HG03342 (cell line): ENCODE data around the gene ZNF148.

Experiments
- ATAC-seq: cut with Tn5 transposase; IDR thresholded peaks from one replicate; pipeline ENCODE4 v1.9.1; 2021; ENCODE audit warnings: mild to moderate bottlenecking, moderate library complexity; ENCODE audit not compliant: unreplicated experiment

The ZNF148 gene

DNA sequence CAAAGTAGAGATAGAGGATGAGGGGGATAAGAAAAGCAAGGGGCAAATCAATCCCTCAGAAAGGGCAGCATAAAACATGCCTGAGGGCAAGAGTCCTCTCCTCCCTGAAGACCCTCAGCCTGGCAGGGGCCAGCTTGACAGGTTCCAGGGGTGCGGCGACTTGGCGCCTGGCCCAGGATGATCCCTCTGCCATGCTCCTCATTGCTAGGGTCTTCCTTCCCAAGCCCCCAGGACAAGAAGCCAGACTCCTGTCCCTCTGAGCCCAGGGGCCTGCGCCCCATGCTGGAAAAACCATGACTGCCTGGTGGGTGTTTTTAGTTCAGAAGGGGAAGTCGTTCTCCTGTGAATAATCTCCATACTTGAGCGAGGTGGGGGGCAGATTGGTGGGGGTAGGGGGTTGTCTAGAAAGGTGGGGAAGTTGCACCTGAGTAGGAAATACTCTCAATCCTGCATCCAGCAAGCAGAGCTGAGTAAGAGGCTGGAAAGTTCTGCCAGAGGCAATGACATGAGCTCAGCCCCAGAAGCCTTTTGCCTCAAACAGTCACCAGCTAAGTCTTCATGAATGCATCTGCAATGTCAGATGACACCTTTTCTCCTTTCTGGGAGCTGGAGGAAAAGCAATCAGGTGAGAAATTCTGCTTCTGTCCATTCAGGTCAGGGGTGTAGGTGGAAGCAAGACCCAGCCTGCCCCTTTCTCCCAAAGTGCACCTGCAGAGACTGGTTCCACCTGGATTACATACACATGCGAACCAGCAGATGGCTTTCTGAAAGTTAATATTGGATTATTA is 180.9 kb downstream of the ZNF148 start:
- no peak for ATAC-seq

DNA sequence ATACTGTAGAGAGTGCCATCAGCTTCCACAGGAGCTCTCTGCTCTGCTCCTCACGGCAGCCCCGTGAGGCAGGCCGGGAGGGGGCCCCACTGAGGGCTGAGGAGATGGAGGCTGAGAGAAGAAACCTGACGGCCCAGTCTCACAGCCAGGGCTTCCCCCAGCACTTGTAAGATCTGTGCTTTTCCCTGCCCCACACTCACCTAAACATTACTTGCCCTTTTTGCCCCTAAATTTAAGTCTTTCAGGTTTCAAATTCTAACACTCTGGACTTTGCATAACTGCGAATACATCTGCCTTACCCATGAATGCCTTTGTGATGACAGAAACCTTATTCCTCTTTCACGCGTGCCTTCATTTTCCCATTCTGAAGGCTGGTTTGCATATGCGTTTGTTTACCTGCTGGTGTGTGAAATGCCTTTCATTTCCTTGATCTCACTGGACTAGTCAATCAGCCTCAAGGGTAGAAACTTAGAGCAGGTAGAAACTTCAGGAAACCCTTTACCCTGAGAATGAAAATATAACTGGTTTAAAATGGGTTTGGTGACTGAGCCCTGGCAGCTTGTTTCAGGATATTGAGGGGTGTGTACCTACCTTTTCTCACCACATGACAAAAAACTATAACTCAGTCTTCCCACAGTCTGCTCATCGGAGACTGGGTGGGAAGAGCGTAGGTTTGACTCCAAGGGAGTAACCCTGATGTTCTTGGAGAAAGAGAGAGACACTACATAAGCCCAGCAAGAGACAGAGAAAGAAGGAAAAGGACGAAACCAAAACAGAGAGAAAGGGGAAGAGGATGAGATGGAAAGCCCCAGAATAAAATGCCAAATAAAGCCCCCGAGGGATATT is 182.7 kb downstream of the ZNF148 start:
- ATAC-seq: peak; percentile 59

DNA sequence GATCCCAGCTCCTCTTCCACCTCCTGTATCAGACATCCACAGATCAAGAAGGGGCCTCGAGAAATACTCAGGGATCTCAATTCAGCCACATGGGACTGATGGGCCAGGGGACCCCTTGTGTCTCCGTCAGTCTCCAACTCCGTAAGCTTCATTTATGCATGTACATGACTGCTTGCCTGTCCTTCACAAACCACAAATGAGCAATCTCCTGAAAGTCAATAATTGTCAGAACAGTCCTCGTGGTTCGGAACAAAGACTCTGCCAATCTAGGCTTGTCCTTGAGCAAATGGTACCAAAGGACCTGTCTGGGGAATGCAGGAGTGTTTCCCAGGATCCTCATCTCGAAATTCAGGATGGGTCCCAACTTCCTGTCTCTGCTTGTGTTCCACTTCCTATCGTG is 183.4 kb downstream of the ZNF148 start:
- ATAC-seq: peak; percentile 20

GRCh38 chr3:125191256-125191655 is 183.9 kb downstream of the ZNF148 start:
- no peak for ATAC-seq

DNA sequence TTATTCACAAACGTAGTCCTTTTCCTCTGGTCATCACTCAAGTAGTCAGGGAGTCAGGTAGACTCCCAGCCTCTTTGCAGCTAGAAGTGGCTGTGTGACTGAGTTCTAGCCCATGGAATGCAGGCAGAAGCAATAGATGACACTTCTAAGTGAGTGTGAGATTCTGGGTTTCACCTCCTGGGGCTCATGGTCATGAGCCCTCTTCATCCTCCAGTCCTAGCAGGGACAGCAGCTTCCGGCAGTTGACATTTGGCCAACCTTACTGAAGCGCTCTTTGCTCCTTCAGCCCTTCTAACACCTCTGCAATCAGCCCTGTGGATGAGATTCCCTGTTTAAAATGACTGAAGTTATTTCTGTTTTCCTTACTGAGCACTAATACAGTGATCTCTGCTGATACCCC is 184.3 kb downstream of the ZNF148 start:
- no peak for ATAC-seq

DNA sequence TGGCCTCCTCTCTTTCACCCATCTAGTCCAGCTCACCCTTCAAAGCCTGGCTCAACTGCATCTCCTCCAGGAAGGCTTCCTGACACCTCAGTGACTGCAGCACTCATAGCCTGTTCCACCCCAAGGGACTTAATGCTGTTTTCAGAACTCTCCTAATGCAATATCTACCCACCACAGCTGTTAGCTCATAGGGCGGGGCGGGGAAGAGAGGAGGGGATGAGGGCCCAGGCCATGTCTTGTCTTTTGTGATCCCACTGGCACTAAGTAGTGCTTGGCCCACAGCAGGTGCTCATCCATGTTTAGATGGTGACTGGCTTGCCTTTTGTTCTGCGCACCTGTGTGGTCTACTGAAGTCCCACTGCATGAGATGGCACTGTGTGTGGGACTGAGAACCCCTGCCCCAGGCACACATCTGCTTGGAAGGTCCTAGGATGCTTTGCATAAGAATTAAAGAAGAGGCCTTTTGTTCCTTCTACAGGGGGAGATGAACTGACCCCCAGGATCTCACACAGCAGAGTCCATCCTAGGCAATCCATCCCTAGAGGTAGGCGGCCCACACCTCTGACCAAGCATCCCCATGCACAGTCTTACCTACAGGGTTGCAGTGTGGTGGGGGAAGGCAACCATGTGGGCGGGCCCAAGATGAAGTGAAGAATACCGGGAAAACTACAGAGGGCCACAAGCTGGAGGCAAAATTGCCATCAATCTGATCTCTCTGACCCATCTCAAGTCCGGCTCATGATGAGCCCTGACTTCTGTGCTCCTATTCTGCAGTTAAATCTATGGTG is 185.6 kb downstream of the ZNF148 start:
- no peak for ATAC-seq

DNA sequence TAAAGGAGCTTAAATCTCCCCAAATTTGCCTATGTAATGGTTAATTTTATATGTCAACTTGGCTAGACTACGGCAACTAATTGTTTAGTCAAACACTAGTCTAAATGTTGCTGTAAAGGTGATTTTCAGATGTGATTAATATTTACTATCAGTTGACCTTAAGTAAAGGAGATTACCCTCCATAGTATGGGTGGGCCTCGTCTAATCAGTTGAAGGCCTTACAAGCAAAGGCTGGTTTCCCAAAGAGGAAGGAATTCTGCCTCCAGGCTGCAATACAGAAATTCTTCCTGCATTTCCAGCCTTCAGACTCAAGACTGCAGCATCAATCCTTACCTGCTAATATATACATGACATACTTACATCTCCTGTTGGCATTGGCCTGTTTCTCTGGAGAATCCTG is 186.2 kb downstream of the ZNF148 start:
- ATAC-seq: no peak

DNA sequence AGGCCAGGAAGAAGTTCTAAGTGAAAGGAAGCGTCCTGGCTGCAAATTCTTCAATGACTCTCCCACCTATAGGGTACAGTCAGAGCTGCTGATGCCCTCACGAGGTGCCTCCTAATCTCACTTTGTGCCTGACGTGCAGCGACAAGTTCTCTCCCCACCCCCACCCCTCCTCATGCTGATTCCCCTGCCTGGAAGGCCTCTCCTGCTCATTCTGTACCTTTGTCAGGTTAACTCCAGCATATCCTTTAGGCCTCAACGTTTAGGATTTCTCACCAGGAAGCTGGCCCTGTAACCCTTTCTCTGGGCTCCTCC is 187.6 kb downstream of the ZNF148 start:
- no peak for ATAC-seq

DNA sequence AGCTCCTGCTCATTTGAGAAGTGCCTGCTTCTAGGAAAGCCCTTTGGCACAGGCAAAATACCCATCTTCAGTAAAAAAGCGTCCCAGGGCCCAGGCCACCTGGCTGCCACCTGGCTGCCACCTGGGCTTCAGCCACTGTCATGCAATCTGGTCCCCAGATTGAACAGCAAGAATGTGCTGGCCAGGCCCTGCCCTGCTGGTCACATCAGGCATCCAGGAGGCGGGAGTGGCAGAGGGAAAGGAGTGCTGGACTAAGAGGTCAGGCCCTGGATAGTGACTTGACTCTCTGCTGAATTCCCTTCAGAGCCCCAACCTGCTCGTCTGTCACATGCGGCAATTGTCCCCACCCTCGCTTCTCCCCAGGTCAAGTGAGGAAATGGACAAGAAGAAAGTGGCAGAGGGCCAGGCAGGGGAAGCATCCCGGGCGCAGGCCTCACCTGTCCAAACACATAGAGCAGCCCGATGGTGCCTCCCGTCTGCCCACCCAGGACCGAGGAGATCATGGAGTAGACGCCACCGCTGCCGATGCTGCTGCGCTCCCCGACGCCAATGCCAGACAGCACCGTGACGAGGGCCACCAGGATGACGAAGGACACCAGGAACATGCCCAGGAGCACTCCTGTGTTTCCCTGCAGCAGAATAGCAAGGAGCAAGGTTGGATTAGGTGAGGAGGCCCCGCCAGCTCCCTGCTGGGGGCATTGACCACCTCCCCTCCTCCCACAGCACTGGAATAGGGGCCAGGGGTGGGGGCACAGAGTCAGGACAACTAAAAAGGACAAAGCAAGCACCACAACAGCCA is 188.1 kb downstream of the ZNF148 start:
- ATAC-seq: no peak

- ATAC-seq: no peak
Observed at GRCh38 chr3:125186261-125186787, 188.8 kb downstream of the ZNF148 start.

GRCh38 chr3:125185805-125186204 is 189.3 kb downstream of the ZNF148 start:
- ATAC-seq: no peak

DNA sequence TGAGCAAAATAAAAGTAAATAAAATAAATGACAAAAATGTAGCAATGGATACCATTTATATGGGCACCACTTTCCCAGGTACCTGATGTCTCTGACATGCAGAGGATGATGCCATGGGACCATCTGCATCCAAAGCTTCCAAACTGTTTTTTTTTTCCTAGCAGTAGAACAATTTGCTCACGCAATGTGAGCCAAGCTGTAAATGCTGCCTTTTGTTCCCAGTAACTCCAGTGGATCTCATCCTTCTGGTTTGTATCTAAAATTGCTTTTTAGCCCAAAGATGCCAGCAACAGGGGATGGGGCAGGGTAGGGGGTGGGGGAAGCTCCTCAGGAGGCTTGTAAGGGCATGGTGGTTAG is 195.3 kb downstream of the ZNF148 start:
- ATAC-seq: no peak

DNA sequence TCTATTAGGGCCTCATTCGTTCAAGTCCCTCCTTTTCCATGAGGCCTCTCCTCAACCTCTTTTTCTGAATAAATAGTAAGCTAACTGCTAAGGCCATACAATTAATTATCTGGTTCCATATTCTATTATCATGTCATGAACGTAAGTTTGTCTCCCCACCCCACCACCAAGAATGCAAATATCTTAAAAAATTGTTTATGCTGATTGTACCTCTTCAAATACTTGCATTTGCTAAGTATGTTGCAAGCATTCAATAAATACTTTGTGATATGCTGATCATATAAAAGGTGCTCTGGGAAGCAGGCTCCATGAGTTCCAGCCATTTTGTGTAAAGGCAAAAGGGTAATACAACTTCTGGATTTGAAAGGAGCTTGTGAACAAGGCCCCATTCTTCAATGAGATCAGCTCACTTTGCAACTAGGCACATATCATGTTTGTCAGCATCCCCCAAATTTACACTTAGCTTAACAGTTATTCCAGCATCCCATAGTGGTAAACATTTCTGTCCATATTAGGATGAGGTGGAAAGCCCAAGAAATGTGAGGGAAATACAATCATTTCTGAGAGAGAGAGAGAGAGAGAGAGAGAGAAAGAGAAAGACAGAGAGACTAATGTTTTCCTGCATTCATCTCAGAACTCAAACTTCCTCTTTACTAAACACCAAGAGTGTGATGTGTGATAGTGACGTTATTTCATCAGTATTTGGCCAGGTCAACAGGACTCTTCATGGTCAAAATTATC is 195.8 kb downstream of the ZNF148 start:
- ATAC-seq: no peak

- ATAC-seq: no peak
Observed at GRCh38 chr3:125177746-125178145, 197.4 kb downstream of the ZNF148 start.
